GM23248 (cell line): ENCODE data around the gene PRDM10. TPM values are rescaled to one million over a fixed set of nuclear protein-coding genes. Genes with fewer than 3 reads are reported as not detected.

Experiments
- DNase-seq: peaks from one replicate; pipeline ENCODE4 v3.0.0-alpha.2; 2015
- H2AFZ ChIP-seq: fragments of 200-600 bp; sonication (generic); 2 replicates; pipeline ENCODE4 v1.6.1; 2016; ENCODE audit warnings: antibody characterized with exemption
- H3F3A ChIP-seq: fragments of 200-600 bp; sonication (generic); 2 replicates; pipeline ENCODE4 v1.6.1; 2016; ENCODE audit warnings: mild to moderate bottlenecking, antibody characterized with exemption, mixed run types; ENCODE audit not compliant: insufficient read depth
- H3K27ac ChIP-seq: fragments of 200-600 bp; sonication (generic); 2 replicates; pipeline ENCODE4 v1.5.1; 2016; ENCODE audit warnings: mild to moderate bottlenecking
- H3K27me3 ChIP-seq: fragments of 200-600 bp; sonication (generic); replicated peaks from 2 replicates; pipeline ENCODE4 v1.6.1; 2016; ENCODE audit warnings: mild to moderate bottlenecking; ENCODE audit not compliant: insufficient read depth
- H3K36me3 ChIP-seq: fragments of 200-600 bp; sonication (generic); 2 replicates; pipeline ENCODE4 v1.6.1; 2016; ENCODE audit warnings: low read depth, mild to moderate bottlenecking
- H3K4me1 ChIP-seq: fragments of 200-600 bp; sonication (generic); 2 replicates; pipeline ENCODE4 v1.6.1; 2016; ENCODE audit warnings: mild to moderate bottlenecking; ENCODE audit not compliant: insufficient read depth
- H3K4me2 ChIP-seq: fragments of 200-600 bp; sonication (generic); one replicate; pipeline ENCODE4 v1.6.1; 2016; ENCODE audit warnings: mild to moderate bottlenecking; ENCODE audit not compliant: unreplicated experiment
- H3K4me3 ChIP-seq: fragments of 200-600 bp; sonication (generic); 2 replicates; pipeline ENCODE4 v1.5.1; 2016; ENCODE audit warnings: mild to moderate bottlenecking
- H3K79me2 ChIP-seq: fragments of 200-600 bp; sonication (generic); 2 replicates; pipeline ENCODE4 v1.6.1; 2016; ENCODE audit warnings: mild to moderate bottlenecking; ENCODE audit not compliant: insufficient read depth
- H3K9ac ChIP-seq: fragments of 200-600 bp; sonication (generic); 2 replicates; pipeline ENCODE4 v1.6.1; 2016; ENCODE audit warnings: mild to moderate bottlenecking
- H3K9me2 ChIP-seq: fragments of 200-600 bp; sonication (generic); 2 replicates; pipeline ENCODE4 v1.6.1; 2016; ENCODE audit warnings: mixed run types, mild to moderate bottlenecking, moderate library complexity; ENCODE audit not compliant: insufficient read depth
- H3K9me3 ChIP-seq: fragments of 200-600 bp; sonication (generic); one replicate; pipeline ENCODE4 v1.6.1; 2017; ENCODE audit warnings: low read depth
- H4K20me1 ChIP-seq: fragments of 200-600 bp; sonication (generic); 2 replicates; pipeline ENCODE4 v1.6.0; 2016; ENCODE audit not compliant: insufficient read depth
- EZH2 ChIP-seq: fragments of 200-600 bp; sonication (generic); IDR thresholded peaks from 2 replicates; pipeline ENCODE4 v1.6.1; 2018; ENCODE audit warnings: antibody characterized with exemption, mild to moderate bottlenecking; ENCODE audit not compliant: insufficient read depth, poor library complexity, severe bottlenecking
- EZH2phosphoT487 ChIP-seq: fragments of 200-600 bp; sonication (generic); IDR thresholded peaks from 2 replicates; pipeline ENCODE4 v1.6.1; 2018; ENCODE audit warnings: antibody characterized with exemption, moderate library complexity, mild to moderate bottlenecking, low read depth; ENCODE audit not compliant: insufficient read depth
- WGBS, 2 experiments: methylation state at CpG; one replicate each; pipeline ENCODE4 v1.1.6; 2015 to 2017; ENCODE audit warnings: low lambda C conversion rate in 2 of 2, low coverage in 1 of 2; ENCODE audit errors: missing lambda C conversion rate in 2 of 2; 5-methylcytosine and 5-hydroxymethylcytosine counted together
- in situ Hi-C: fragments of 300-500 bp; cut with MboI; formaldehyde crosslinking; loops from 2 replicates; pipeline ENCODE4 v1.15.0; 2020
- polyA plus RNA-seq: library from polyadenylated mRNA; unstranded; fragments of >200 nt; fragmentation: Nextera tagmentation; extraction: Ambion mirVana; gene quantifications from 2 replicates; pipeline ENCODE4 v1.2.1, GENCODE V29; 2016
- total RNA-seq: library from RNA; depleted of rRNA; stranded (reverse); fragments of >200 nt; shearing (Covaris generic); gene quantifications from 2 replicates; pipeline ENCODE4 v1.2.3, GENCODE V29; 2014

Gene PRDM10
- total and polyA plus RNA-seq, 2 experiments from 2014 or later: 2.9 to 4.6 TPM

DNA sequence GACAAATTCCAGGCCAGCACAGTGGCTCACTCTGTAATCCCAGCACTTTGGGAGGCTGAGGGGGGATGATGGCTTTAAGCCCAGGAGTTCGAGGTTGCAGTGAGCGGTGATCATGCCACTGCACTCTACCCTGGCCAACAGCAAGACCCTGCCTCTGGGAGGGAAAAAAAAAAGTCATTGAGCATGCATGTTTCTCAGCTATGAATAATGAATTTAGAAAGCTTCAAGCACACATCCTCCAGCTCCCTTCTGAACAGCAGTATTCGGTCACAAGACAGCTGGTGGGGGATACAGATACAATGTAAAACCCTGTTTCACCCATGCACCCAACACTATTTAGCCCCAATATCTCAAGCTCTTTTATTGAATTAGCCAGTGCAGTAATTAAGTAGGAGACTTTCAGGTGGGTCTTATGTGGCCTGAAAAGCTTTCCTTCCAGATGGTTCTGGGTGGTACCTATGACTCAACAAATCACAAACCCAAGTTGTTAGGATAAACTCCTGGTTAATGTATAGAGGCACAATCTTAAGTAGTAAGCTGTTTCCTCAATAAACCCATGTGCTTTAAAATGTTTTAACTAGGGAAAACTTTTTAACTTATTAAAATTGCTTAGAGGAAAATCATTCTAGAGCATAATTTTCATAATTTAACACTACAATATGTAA, 13.4 kb downstream of the PRDM10 start:
- no peaks in the 10 kb centered on the region for H3K4me1 ChIP-seq
- peaks cover 29% of the 10 kb centered on the region for H3K79me2 ChIP-seq
- no peak overlapping the region for H2AFZ ChIP-seq
- H3K4me2 ChIP-seq: no peak overlapping the region
- no peak overlapping the region for H3K4me3 ChIP-seq
- H3K9ac ChIP-seq: no peak overlapping the region
- in situ Hi-C loops: no loop called here
- H3K27ac ChIP-seq: no peak overlapping the region
- 55 to 62% methylated on average over 3 of the region's 3 CpGs for WGBS, 2 experiments
- no peak for DNase-seq
- 0 out of 2 replicates have a peak, but pooled peaks cover 7% of the 10 kb centered on the region for H3F3A ChIP-seq
- no peaks in the 10 kb centered on the region for H3K9me3 ChIP-seq
- no peaks in the 10 kb centered on the region for H3K27me3 ChIP-seq
- TF ChIP-seq EZH2phosphoT487 (no peak), EZH2 (no peak)
- H3K36me3 ChIP-seq: no peaks in the 10 kb centered on the region
- H3K9me2 ChIP-seq: no peaks in the 10 kb centered on the region
- H4K20me1 ChIP-seq: no peaks in the 10 kb centered on the region; the same call in 1 of the 2 replicates

DNA sequence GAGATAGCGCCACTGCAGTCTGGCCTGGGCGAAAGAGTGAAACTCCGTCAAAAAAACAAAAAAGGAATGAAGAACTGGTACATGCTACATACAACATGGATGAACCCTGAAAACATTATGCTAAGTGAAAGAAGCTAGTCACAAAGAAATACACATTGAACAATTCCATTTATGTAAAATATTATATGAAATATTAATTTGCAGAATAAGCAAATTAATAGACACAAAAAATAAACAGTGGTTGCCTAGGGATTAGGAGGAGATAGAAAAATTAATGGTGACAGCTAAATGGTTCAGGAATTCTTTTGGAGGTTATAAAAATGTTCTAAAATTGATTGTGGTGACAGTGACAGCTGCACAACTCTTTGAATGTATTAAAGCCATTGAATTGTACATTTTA, 14.7 kb downstream of the PRDM10 start:
- H3K9me2 ChIP-seq: no peaks in the 10 kb centered on the region
- no peaks in the 10 kb centered on the region for H3K9me3 ChIP-seq
- no peaks in the 10 kb centered on the region for H3K36me3 ChIP-seq
- H3F3A ChIP-seq: 0 out of 2 replicates have a peak, but pooled peaks cover 6% of the 10 kb centered on the region
- no peaks in the 10 kb centered on the region for H3K27me3 ChIP-seq
- no peak overlapping the region for H2AFZ ChIP-seq
- no peak overlapping the region for H3K4me2 ChIP-seq
- 100% methylated on average over 3 of the region's 3 CpGs for WGBS, 2 experiments
- no peak overlapping the region for H3K9ac ChIP-seq
- DNase-seq: no peak
- H3K79me2 ChIP-seq: peaks cover 18% of the 10 kb centered on the region
- H3K27ac ChIP-seq: no peak overlapping the region
- H4K20me1 ChIP-seq: no peaks in the 10 kb centered on the region; the same call in 1 of the 2 replicates
- TF ChIP-seq EZH2phosphoT487: no peak
- TF ChIP-seq EZH2: no peak
- in situ Hi-C loops: no loop called here
- H3K4me1 ChIP-seq: no peaks in the 10 kb centered on the region
- H3K4me3 ChIP-seq: no peak overlapping the region

DNA sequence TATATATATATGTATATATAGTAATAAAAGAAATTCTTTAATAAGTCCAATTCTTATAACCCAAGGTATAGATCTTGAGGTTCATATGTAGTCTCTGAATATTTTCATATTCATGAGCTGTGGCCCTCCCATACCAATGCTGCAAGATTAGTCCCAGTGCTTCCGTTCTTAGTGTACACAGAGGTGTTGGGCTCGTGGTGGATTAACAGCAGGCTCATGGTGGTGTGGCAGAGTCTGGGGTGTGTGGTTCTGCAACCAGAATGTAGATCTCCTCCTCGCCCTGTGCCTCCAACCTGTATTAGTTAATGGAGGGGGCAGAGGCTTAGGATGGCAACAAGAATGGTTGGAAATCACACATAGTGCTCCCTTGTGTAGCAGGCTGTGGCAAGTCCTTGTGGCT, 16.8 kb downstream of the PRDM10 start:
- TF ChIP-seq EZH2phosphoT487 (no peak), EZH2 (no peak)
- DNase-seq: no peak
- no peaks in the 10 kb centered on the region for H3K9me2 ChIP-seq
- no peaks in the 10 kb centered on the region for H3K4me1 ChIP-seq
- H2AFZ ChIP-seq: no peak overlapping the region
- peaks cover 9% of the 10 kb centered on the region for H3K79me2 ChIP-seq
- H3K4me2 ChIP-seq: no peak overlapping the region
- H3K4me3 ChIP-seq: no peak overlapping the region
- in situ Hi-C loops: no loop called here
- no peak overlapping the region for H3K27ac ChIP-seq
- H3F3A ChIP-seq: no peaks in the 10 kb centered on the region
- no peak overlapping the region for H3K9ac ChIP-seq
- no peaks in the 10 kb centered on the region for H3K36me3 ChIP-seq
- H3K9me3 ChIP-seq: no peaks in the 10 kb centered on the region
- H4K20me1 ChIP-seq: no peaks in the 10 kb centered on the region; the same call in 1 of the 2 replicates
- H3K27me3 ChIP-seq: no peaks in the 10 kb centered on the region
- 91 to 96% methylated on average over 3 of the region's 3 CpGs for WGBS, 2 experiments

DNA sequence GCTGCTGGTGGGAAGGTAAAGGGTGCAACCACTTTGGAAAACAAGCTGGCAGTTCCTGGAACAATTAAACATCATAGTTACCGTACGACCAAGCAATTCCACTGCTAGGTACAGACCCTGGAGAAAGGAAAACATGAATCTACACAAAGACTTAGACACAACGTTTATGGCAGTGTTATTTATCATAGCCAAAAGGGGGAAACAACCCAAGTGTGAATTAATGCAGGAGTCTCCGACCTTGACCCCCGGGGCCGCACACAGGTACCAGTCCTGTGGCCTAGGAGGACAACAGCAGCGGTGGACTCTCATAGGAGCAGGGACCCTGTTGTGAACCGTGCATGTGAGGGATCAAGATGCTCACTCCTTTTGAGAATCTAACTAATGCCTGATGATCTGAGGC, 22.5 kb downstream of the PRDM10 start:
- no peak for TF ChIP-seq EZH2phosphoT487
- no peak for TF ChIP-seq EZH2

More for the DNA sequence above, 22.5 kb downstream of the PRDM10 start:
- Histone ChIP-seq H3K27ac (no peak overlapping the region), H3K4me2 (no peak overlapping the region), H3K9me2 (no peaks in the 10 kb centered on the region), H2AFZ (no peak overlapping the region), H3F3A (no peaks in the 10 kb centered on the region), H3K4me1 (no peaks in the 10 kb centered on the region), H3K79me2 (0 out of 2 replicates have a peak, but pooled peaks cover 8% of the 10 kb centered on the region), H3K9ac (no peak overlapping the region), H3K4me3 (no peak overlapping the region), H3K36me3 (no peaks in the 10 kb centered on the region), H3K27me3 (no peaks in the 10 kb centered on the region), H3K9me3 (no peaks in the 10 kb centered on the region), H4K20me1 (no peaks in the 10 kb centered on the region; the same call in 1 of the 2 replicates)
- no peak for DNase-seq
- in situ Hi-C loops: no loop called here
- WGBS, 2 experiments: 84 to 91% methylated on average over 7 to 8 of the region's 8 CpGs
